ENCODE data around the gene ZDBF2.

- TF ChIP-seq CTCF (IDR thresholded peaks at IDR 0.05) (no peak), EZH2 (IDR thresholded peaks at IDR 0.05; ENCODE audit: borderline replicate concordance, insufficient read depth, low read depth, low read length, poor library complexity, severe bottlenecking) (no peak)
Measured at GRCh38 chr2:206343816-206344215, 69.4 kb downstream of the ZDBF2 start.

Data from B cell (primary cell).